Stimulated activated CD8-positive, alpha-beta memory T cell treated with anti-CD3 and anti-CD28 coated beads, Interleukin-12 subunit alpha, Interleukin-12 subunit beta, amount 100 ng/mL, for 4 hours (primary cell): Measurements from ENCODE around the gene NOA1.

ENCODE experiments used
- DNase-seq: peaks from one replicate; pipeline ENCODE4 v3.0.0-alpha.2; 2020; ENCODE audit warnings: low read depth

The NOA1 gene

GRCh38 chr4:56977321-56978012, at the start of gene NOA1:
NOA1 (minus strand) TSS chr4:56977606; CDS start chr4:56977585, 21 bp downstream.
- peak; percentile 97 for DNase-seq

- DNase-seq = no peak
These were observed 45.7 kb upstream of the NOA1 start for GRCh38 chr4:57023104-57023503.

- DNase-seq = no peak
These were observed 43.2 kb upstream of the NOA1 start for GRCh38 chr4:57020467-57021101.

- DNase-seq = no peak
These were observed 41.6 kb upstream of the NOA1 start for GRCh38 chr4:57018980-57019379.

GRCh38 chr4:57013543-57014120, 36.2 kb upstream of the NOA1 start:
- no peak for DNase-seq

- DNase-seq = no peak
These were observed 22.3 kb upstream of the NOA1 start for GRCh38 chr4:56999751-57000150.

- no peak for DNase-seq
These were observed 18.1 kb upstream of the NOA1 start for GRCh38 chr4:56995525-56995924.

- no peak for DNase-seq
These were observed 12.9 kb upstream of the NOA1 start for GRCh38 chr4:56990109-56990905.

- DNase-seq = no peak
These were observed 9.5 kb upstream of the NOA1 start for GRCh38 chr4:56986952-56987351.

- no peak for DNase-seq
These were observed 8.8 kb upstream of the NOA1 start for GRCh38 chr4:56986192-56986591.

- no peak for DNase-seq
These were observed 4.4 kb upstream of the NOA1 start for GRCh38 chr4:56981795-56982201.

- DNase-seq = peak; percentile 11
These were observed 2.1 kb upstream of the NOA1 start for GRCh38 chr4:56979421-56980072.

- peak; percentile 75 for DNase-seq
These were observed 1.4 kb upstream of the NOA1 start, which contains the start of gene POLR2B for GRCh38 chr4:56978750-56979303. POLR2B (plus strand) TSS chr4:56978896; CDS start chr4:56978986, 90 bp downstream.

GRCh38 chr4:56976837-56977320, 527 bp downstream of the NOA1 start:
- peak; percentile 29 for DNase-seq

GRCh38 chr4:56976283-56976836, 1.0 kb downstream of the NOA1 start:
- no peak for DNase-seq

GRCh38 chr4:56973336-56973735, 4.1 kb downstream of the NOA1 start:
- DNase-seq = no peak

- no peak for DNase-seq
These were observed 4.6 kb downstream of the NOA1 start for GRCh38 chr4:56972809-56973208.

GRCh38 chr4:56972389-56972788, 5.0 kb downstream of the NOA1 start:
- no peak for DNase-seq

GRCh38 chr4:56971383-56971782, 6.0 kb downstream of the NOA1 start:
- no peak for DNase-seq

GRCh38 chr4:56961107-56961500, 16.3 kb downstream of the NOA1 start:
- no peak for DNase-seq

- DNase-seq = no peak
These were observed 18.3 kb downstream of the NOA1 start for GRCh38 chr4:56959100-56959499.
